CD4-positive, alpha-beta T cell treated with Interleukin-17A for 4 hours (primary cell): ENCODE measurements around the gene RBPMS2.

Experiments used
- DNase-seq: peaks from one replicate; pipeline ENCODE4 v3.0.0-alpha.2; 2020; ENCODE audit warnings: mixed read lengths

Gene RBPMS2

DNA sequence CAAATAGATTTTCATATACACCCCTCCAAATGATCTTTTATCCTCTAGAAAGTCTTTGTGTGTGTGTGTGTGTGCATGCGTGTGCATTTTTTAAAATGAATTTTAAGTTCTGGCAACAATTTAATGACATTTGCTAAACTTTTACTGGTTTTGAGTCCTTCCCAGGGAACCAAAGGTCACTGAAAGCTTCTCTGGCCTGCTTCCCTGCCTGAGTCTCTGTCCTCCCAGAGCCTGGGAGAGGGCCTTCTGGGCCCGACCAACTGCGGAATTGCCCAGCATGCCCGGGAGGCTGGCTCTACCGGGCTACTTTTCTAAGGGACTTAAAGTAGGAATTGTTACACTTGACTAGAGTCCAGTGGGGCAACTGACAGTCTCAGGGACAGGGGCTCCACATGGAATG, 7.4 kb upstream of the RBPMS2 start:
- no peak for DNase-seq

DNA sequence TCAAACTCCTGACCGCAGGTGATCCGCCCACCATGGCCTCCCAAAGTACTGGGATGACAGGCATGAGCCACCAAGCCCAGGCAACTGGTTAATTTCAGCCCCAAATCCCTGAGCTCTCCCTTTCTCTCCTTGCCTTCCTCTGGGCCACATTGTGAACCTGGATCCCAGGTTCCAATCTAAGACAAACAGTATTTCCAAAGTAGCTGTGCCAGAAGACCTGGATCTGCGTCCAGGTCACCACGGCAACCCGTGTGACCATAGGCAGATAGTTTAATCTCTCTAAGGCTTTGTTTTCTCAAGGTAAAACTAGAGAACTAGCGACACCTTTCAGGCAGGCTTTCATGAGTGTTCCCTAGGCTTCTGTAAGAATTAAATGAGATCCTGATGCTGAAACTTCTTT, 5.9 kb upstream of the RBPMS2 start:
- no peak for DNase-seq

DNA sequence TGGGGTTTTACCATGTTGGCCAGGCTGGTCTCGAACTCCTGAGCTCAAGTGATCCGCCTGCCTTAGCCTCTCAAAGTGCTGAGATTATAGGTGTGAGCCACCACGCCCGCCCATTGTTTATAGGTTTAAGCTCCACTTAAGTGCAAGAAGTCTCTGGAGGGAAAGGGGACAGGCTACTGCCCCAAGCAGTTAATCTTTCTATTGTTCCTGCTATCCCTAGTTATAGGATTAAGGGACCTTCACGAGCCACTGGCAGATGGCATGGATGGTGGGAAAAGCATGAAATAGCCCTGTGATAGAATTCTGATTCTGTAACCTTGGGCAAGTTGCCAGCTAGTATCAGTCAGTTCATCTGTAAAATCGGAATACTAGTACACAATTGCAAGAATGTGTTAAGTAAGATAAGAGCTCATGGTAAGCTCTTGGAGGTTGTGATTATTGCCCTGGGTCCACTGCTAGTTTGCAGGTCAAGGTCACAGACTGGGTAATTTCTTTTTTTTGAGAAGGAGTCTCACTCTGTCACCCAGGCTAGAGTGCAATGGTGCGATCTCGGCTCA, 5.3 kb upstream of the RBPMS2 start:
- DNase-seq, result no peak

DNA sequence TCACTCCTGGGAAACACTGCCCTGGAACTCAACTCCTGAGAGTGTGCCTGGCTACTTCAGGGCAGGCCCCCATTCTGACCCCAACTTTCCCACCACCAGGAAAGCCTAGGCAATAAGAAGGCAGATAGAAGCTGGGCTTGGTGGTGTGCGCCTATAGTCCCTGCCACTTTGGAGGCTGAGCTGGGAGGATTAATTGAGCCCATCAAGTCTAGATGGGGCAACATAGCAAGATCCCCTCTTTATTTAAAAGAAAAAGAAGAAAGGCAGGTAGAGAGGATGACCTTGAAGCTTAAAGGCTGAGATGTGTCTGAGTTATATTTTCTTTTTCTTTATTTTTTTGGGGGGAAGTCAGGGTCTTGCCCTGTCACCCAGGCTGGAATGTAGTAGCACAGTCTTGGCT, 4.2 kb upstream of the RBPMS2 start:
- DNase-seq, result no peak

DNA sequence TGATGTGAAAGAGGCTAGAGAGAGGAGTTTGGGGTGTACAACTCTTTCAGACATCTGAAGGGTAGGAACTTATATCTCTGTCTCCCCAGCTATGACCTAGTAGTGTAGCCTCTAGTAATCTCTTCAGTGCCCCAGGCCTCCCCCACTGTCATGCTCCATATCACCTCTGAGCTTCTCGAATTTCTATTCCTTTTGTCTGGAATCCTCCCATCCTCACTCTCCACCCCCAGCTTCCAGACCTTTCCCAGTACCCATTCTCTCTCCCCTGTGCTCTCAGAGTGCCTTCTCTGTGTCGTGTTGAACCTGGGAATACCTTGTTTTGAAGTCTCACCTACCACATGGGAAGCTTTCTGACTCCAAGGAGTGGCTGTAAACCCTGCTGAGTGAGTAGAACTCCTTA, 3.6 kb upstream of the RBPMS2 start:
- no peak for DNase-seq

DNA sequence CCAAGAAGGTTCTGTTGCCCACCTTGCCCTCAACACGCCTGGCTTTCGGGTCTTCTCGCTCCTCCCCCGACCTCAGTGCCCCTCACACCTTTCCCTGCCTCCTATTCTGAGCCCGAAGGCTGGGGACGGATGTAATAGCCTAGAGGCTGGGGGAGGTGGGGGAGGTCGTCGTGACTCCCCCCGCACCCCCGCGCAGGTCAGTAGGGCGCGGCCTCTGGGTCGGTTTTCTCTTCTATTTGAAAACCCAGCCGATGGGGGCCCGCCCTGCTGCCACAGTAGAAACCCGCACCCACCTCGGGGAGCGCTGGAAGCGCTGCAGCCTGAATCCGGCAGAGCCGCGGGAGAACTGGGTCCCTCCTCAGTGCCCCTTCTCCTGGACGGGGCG, 1.0 kb upstream of the RBPMS2 start:
- no peak for DNase-seq

DNA sequence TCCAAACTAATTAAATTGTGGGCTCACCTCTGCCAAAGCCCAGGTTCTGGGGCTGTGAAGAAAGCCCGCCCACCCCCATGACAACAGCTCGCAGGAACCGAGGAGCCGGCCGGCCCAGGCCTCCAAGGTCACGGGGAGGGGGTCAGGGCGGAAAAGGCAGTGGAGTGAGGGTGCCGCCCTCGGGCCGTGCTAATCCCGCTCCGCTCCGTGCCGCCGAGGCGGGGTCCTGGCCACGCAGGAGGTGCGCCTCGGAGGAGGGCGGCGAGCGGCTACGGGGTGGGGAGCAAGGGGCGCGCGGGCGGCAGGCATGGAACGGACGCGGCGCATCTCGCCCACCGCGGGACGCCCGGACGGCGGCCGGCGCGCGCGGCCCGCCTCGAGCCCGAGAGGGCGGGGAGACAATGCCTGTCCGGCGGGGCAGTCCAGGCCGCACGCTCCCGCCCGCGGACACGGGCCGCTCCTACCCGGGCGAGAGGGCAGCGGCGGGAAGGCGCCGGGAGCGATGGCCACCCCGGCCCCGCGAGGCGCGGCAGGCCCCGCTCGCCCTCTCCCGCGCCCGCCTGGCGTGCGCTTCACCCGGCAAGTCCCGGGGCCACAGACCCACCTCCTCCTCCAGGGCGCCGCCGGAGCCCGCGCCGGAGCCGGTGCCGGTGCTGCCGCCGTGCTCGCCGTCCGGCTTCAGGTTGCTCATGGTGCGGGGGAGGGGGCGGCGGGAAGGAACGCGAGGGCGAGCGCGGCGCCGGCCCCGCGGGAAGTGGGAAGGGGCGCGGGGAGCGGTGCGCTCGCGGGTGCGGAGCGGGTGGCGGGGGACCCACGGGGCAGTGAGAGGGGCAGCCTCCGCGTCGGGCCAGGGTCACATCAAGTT, 528 bp downstream of the RBPMS2 start:
- peak; percentile 8 for DNase-seq

DNA sequence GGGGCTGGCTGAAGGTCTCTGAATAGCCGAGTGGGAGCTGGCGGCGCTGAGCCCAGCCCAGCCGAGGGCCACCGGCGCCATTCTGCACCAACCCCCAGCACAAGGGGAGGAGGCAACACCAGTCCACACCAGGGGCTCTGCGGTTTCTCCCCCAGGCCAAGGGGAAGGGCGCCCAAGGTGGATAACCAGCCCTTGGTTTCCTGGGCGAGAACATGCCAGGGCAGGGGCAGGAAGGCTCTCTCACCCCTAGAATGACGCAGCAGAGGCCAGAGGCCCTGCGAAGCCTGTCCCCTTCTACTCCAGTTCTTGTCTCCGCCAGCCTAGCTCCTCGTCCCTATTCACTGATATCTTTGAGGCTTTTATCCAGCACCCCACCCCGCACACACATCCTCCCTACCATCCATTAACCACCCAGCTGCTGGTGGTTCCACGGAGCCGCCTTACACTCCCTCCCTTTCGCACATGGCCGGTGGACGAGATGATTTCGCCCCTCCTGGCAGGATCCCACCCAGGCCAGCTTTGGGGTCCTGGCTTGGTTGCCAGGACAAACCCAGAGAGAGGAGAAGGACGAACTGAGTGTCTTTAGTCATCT, 1.3 kb downstream of the RBPMS2 start:
- no peak for DNase-seq

DNA sequence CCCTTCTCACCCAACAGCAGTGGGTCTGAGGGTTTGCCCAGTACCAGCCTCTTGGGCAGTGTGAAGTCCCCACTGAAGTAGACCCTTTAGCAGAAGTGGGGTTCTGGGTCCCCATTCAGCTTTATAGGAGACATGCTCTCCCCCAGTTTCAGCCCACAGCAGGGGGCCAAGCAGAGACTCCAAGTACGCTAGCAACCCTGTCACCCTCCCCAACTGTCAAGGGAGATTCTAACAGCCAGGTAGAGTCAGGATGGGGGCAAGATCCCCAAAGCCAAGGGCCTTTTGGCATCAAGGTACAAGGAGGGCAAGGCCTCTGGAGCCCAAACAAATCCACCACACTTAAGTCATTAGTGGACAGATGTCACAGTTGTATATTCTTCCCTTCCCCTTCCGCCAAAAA, 1.8 kb downstream of the RBPMS2 start:
- DNase-seq, result no peak

DNA sequence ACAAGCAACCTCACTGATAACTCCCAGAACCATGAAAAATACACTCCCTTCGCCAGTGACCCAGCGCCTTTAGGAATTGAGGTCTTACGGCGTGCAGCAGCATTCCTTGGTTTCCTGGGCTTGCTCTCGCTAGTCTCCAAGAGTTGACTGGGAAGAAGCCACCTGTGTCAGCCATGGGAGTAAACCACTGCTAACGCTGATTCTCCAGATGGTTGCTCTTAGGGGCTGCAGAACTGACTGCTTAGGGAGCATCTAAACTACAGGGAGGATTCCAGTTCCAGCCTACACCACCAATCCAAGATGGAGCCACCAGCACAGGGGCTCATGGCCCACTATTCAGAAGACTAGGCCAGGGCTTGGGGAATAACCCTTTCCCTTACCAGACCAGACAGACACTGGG, 2.4 kb downstream of the RBPMS2 start:
- no peak for DNase-seq

DNA sequence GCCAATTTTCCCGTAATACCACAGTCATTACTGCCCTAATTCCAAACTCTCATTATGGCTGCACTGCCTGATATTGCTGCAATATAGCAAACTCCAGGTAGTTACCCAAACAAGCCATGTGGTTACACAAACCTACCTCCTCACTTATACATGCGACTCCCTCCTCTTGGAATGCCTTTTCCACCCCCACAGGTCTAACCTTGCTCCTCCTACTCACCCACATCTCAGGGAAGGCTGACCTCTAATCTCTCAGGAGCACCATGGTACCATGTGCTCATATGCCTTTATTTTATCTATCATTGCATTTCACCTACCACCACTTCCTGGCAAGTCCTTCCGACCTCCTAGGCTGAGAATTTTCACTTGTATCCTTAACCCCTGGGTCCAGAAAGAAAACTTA, 2.9 kb downstream of the RBPMS2 start:
- DNase-seq, result no peak

DNA sequence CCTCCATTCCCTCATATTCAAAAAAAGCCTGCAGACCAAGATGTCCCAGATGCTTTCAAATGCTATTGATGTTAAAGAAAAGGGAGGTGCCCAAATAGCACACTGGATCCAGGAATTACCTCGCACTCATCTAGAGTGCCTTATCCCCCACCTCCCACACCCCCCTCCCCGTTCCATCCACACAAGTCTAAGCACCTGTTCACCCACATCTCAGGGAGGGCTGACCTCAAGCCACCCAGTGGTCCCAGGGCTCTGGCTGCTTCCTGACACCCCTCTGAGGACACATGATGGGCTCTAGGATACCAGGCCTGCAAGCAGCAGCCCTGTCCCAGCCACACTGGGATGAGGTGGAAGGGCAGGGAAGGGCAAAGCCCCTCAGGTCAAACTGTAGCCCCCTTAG, 4.8 kb downstream of the RBPMS2 start:
- DNase-seq, result no peak

DNA sequence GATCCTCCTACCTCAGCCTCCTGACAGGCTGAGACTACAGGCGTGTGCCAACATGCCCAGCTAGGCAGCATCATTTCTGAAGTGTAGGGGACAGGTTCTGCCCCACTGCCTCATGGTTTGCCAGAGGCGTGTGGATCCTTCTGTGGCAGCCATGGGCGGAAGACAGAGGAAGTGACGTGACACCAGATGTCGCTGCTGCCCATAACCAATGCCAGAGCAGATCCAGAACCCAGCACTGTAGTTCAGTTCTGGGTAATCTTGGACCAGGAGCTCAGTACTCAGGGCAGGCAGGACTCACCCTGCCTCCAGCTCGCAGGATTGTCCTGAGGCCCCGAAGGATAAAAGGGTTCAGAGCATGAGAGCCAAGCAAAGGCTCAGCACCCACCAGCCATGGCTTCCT, 8.2 kb downstream of the RBPMS2 start:
- DNase-seq, result peak; percentile 13

DNA sequence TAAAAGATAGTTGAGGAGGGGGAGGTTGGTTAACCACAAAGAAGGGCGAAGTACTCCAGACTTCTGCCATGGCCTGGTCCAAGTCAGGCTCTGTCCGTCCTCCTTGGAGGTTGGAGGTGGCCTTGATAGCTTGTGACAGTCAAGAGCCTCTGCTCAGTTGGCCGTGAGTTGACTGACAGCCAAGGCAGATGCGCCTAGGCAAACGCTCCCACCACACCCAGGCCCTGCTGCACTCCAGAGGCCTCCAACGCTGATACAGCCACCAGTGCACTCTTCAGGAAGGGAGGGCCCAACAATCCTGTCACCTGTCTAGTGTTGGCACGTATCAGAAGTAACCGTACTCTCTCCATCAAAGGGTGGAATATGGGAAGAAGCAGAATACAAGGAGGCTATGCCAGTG, 9.3 kb downstream of the RBPMS2 start:
- no peak for DNase-seq

DNA sequence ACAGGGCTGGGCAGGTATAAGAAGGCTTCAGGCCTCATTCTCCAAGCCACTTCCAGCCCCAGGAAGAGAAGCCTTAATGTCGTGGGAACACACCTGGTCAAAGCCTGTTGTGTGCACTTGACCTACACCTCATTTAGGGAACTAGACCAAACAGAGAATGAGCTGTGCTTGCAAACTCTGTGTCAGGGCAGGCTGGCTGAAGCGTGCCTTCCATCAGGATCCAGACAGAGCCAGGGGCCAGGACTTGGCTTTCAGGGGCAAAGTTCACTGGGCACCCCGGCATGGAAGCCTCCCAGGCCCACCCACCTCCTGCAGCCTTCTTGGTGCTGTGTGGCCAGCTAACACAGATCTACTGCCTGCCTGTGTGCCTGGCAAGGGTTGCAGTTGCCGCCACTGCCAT, 11.5 kb downstream of the RBPMS2 start:
- no peak for DNase-seq

DNA sequence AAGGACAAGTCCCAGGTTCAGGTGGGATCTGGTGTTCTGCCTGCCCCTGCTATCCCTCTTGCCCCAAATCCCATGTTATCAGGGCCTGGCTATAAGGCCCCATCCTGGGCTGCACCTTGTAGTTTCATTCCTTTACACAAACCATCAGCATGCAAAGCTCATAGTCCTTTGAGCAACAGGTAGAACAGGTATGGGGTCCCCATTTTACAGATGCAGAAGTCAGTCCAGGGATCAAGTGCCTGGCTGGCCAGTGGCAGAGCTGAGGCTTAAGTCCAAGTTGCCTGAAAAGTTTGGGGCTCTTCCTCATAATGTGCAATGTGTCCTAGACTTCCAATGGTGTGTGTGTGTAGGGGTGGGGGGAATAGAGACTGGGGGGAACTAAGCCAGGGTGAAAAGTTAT, 11.9 kb downstream of the RBPMS2 start:
- no peak for DNase-seq

DNA sequence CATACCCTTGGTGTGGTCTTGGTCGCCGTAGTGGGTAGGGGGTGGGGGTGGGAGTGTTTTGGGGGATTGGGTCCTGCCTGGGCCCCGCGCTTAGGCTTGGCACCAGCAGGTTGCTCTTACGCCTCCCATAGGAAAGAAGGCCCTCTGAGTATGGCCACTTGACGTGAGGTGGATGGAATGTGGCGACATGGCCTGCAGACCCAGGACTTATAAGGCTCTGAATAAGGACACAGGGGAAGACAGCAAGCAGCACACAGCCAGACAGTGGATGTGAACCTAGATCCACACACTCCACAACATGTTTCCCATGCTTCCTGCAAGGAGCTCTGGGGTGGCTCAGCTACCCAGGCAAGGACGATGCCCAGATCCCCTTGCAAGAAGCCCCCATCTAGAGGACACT, 12.4 kb downstream of the RBPMS2 start:
- no peak for DNase-seq

DNA sequence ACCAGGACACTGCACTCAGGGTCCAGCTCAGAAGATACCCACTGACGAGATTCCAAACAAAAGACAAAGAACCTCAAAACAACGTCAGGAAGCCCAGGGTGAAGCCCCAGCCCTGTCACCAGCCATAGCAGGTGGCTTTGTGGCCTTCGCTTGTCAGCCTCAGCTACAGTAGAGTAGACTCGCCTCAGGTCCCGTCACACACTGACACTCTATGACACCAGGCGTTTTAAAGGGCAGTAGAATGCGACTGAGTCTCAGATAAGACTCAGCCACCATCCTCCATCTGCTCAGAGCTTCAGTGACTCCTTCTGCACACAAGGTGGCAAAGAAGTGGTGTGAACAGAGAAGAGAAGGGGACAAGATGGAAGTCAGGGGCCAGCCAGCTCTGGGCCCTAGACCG, 12.8 kb downstream of the RBPMS2 start:
- DNase-seq, result no peak

DNA sequence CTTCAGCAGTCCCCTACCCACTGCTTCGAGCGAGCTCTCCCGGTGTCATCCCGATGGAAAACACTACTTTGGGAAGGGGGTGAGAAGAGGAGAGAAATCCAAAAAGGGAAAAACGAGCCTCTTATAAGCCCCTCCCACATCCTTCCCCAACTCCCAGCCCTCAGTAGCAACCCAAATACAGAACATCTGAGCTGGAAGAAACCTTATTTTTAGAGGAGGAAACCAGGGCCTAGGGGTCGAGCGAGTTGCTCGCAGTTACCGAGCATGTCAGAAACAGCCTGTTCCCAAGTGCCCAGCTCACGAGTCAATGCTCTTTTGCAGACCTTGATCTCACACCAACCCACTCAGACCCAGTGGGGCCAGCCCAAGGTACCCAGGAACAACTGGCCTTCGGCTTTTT, 14.2 kb downstream of the RBPMS2 start:
- no peak for DNase-seq

DNA sequence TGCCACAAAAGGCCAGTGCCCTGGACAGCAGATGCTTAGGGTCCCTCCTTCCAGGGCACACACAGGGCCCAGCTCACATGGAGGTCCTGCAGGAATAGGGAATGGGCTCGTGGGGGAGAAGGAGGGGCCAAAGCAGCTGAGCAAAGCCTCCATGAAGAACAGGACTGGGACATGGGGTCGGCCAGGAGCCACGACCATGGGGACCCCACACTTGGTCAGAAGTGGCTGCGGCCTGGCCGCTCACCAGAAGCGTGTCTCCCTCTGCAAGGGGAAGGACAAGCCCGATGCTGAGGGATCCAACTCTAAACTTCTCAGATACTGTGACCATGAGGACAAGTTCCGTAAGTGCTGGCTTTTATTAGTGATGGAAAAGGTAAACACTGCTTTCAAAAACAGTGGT, 15.3 kb downstream of the RBPMS2 start:
- DNase-seq, result no peak

DNA sequence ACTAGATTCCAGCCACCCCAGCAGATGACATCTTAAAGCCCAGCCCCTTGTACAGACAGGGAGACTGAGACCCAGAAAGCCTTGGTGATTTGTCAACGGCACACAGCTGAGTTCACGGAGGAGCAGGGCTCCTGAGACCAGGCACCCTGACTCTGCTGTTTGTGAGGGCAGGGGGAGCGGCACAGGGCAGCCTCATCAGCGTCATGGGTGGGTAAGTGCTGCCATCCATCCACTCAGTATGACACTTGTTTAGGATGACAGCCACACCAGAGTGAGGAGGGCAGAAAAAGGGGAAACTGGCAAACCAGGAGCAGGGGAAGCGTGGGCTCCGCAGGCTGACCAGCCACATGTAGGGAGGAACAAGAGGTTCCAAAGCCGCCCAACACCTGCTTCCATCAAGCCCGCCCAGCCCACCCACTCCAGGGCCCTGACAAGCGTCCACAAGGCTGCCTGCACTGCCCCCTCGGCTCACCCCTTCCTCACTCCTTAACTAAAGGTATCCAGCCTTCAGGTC, 19.9 kb downstream of the RBPMS2 start:
- DNase-seq, result no peak

DNA sequence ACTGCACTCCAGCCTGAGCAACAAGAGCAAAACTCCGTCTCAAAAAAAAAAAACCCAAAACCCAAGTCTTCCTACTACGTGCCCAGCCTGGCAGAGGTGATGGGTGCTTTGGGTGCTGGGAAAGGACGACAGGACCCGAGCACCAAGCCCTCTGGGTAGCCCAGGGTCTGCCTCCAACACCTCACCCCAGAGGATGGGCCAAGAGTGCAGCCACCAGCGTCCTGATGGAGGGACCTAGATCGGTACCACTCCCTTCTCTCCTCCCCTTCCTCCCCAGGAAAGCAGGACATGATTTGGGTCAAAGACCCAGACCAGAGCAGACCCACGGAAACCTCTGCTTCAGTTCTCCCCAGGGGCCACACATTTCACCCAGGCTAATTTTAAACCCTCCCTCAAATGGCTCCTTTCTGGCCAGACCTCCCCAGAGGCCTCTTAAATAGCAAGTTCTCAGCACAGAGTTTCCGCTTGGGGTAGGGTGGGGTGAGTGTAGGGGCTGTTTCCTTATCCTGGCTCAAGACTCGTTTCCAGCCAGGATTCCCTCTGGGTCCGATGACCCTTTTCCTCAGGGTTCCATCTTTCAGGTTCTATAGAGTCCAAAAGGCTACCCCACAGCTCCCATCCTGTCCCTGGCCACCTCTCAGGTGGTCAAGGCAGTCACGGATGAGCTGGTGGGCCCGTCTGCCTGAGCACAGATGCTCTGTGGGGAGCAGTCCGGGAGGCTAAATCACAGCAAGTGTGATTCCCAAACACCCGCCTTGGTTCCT, 20.5 kb downstream of the RBPMS2 start:
- DNase-seq, result no peak

DNA sequence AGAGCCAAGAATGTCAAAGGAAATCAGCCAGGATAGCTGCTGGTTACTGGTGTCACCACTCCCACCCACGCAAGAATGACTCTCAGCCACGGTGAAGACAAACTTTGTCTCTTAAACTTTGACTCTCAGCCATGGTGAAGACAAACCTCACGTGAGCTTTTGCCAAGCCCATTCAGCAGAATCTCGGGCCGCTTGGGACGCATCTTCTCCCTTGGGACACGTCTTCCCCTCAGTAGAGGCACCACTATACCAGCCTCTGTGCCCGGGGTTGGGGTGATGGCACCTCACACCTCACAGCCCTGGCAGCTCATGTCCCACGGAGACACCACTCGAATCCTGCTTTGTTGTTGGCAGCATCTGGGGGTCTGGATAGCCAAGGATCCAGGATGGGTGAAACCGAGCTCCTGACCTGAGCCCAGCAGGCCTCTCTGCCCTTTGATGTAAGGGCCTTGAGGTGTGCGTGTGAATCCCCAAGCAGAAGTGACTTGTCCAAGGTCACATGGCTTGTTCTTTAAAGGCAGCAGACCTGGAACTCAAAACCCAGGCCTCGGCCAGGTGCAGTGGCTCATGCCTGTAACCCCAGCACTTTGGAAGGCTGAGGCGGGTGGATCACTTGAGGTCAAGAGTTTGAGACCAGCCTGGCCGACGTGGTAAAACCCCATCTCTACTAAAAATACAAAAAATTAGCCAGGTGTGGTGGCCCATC, 21.8 kb downstream of the RBPMS2 start:
- no peak for DNase-seq
